GM19452 (cell line): ENCODE measurements around the gene ZNF605.
"Not testable (repeated sequence)": the region's sequence is repeated elsewhere in the genome, so short reads cannot be mapped to it uniquely, and the experiment has no call there.

ENCODE experiments used
- ATAC-seq: cut with Tn5 transposase; IDR thresholded peaks from one replicate; pipeline ENCODE4 v1.9.1; 2021; ENCODE audit not compliant: unreplicated experiment

ZNF605 gene

GRCh38 chr12:132949936-132950837 is 5.9 kb downstream of the ZNF605 start:
- no peak for ATAC-seq

- ATAC-seq: no peak
These were observed 7.7 kb downstream of the ZNF605 start for GRCh38 chr12:132948146-132949066.

GRCh38 chr12:132946246-132946820 is 9.8 kb downstream of the ZNF605 start:
- no peak for ATAC-seq

- no peak for ATAC-seq
These were observed 10.3 kb downstream of the ZNF605 start for GRCh38 chr12:132945806-132946205.

GRCh38 chr12:132942611-132943010 is 13.5 kb downstream of the ZNF605 start:
- no peak for ATAC-seq

GRCh38 chr12:132941336-132941954 is 14.7 kb downstream of the ZNF605 start:
- no peak for ATAC-seq

GRCh38 chr12:132940071-132940719 is 15.9 kb downstream of the ZNF605 start:
- ATAC-seq: no peak

GRCh38 chr12:132938807-132939206 is 17.3 kb downstream of the ZNF605 start:
- not testable (repeated sequence) for ATAC-seq

GRCh38 chr12:132937476-132937875 is 18.6 kb downstream of the ZNF605 start:
- ATAC-seq: no peak

- ATAC-seq: not testable (repeated sequence)
These were observed 19.2 kb downstream of the ZNF605 start for GRCh38 chr12:132936921-132937320.

- no peak for ATAC-seq
These were observed 19.9 kb downstream of the ZNF605 start for GRCh38 chr12:132936163-132936562.

- no peak for ATAC-seq
These were observed 29.7 kb downstream of the ZNF605 start for GRCh38 chr12:132926415-132926833.

GRCh38 chr12:132925597-132926414 is 30.3 kb downstream of the ZNF605 start:
- no peak for ATAC-seq

- no peak for ATAC-seq
These were observed 31.8 kb downstream of the ZNF605 start for GRCh38 chr12:132924356-132924755.

GRCh38 chr12:132923356-132923909 is 32.7 kb downstream of the ZNF605 start:
- ATAC-seq: no peak

GRCh38 chr12:132922676-132923075 is 33.4 kb downstream of the ZNF605 start:
- ATAC-seq: no peak

- no peak for ATAC-seq
These were observed 34.4 kb downstream of the ZNF605 start for GRCh38 chr12:132921685-132922084.

GRCh38 chr12:132918680-132919079 is 37.4 kb downstream of the ZNF605 start:
- no peak for ATAC-seq

- ATAC-seq: no peak
These were observed 47.1 kb downstream of the ZNF605 start for GRCh38 chr12:132909030-132909368.
